ENCODE measurements around the gene TMEM205.
"Not testable (repeated sequence)": the region's sequence is repeated elsewhere in the genome, so short reads cannot be mapped to it uniquely, and the experiment has no call there.

The TMEM205 gene

GRCh38 chr19:11373166-11373884 lies 27.3 kb upstream of the TMEM205 start:
- no peak for DNase-seq (ENCODE audit: low read depth)

- DNase-seq (ENCODE audit: low read depth) = no peak
Observed at GRCh38 chr19:11370744-11371143, 24.7 kb upstream of the TMEM205 start.

- no peak for DNase-seq (ENCODE audit: low read depth)
Observed at GRCh38 chr19:11367528-11367927, 21.5 kb upstream of the TMEM205 start.

- no peak for DNase-seq (ENCODE audit: low read depth)
Observed at GRCh38 chr19:11365557-11366117, 19.6 kb upstream of the TMEM205 start.

GRCh38 chr19:11364935-11365334 lies 18.9 kb upstream of the TMEM205 start:
- DNase-seq (ENCODE audit: low read depth) = no peak

GRCh38 chr19:11364296-11364904 lies 18.3 kb upstream of the TMEM205 start:
- DNase-seq (ENCODE audit: low read depth) = no peak

GRCh38 chr19:11363881-11364280 lies 17.8 kb upstream of the TMEM205 start:
- DNase-seq (ENCODE audit: low read depth) = no peak

- no peak for DNase-seq (ENCODE audit: low read depth)
Observed at GRCh38 chr19:11361771-11362731, 16.0 kb upstream of the TMEM205 start.

GRCh38 chr19:11361037-11361770 lies 15.1 kb upstream of the TMEM205 start:
- DNase-seq (ENCODE audit: low read depth) = no peak

- DNase-seq (ENCODE audit: low read depth) = no peak
Observed at GRCh38 chr19:11359421-11359820, 13.4 kb upstream of the TMEM205 start.

GRCh38 chr19:11356676-11357550 lies 10.8 kb upstream of the TMEM205 start:
- no peak for DNase-seq (ENCODE audit: low read depth)

- DNase-seq (ENCODE audit: low read depth) = no peak
Observed at GRCh38 chr19:11356074-11356397, 10.0 kb upstream of the TMEM205 start.

- DNase-seq (ENCODE audit: low read depth) = peak; percentile 60
Observed at GRCh38 chr19:11355160-11356073, 9.3 kb upstream of the TMEM205 start, which contains the start of gene PLPPR2. PLPPR2 (plus strand) TSS chr19:11355432; CDS start chr19:11357674, 2,242 bp downstream.

GRCh38 chr19:11354102-11354501 lies 8.0 kb upstream of the TMEM205 start:
- DNase-seq (ENCODE audit: low read depth) = not testable (repeated sequence)

GRCh38 chr19:11349171-11349570 lies 3.1 kb upstream of the TMEM205 start:
- DNase-seq (ENCODE audit: low read depth) = no peak

- no peak for DNase-seq (ENCODE audit: low read depth)
Observed at GRCh38 chr19:11347546-11348039, 1.5 kb upstream of the TMEM205 start.

GRCh38 chr19:11345122-11345803 lies 805 bp downstream of the TMEM205 start:
- no peak for DNase-seq (ENCODE audit: low read depth)

GRCh38 chr19:11342429-11342828 lies 3.6 kb downstream of the TMEM205 start:
- no peak for DNase-seq (ENCODE audit: low read depth)

GRCh38 chr19:11340099-11340467 lies 6.0 kb downstream of the TMEM205 start:
- not testable (repeated sequence) for DNase-seq (ENCODE audit: low read depth)

Measured in stimulated activated CD8-positive, alpha-beta memory T cell treated with anti-CD3 and anti-CD28 coated beads, Interleukin-15, amount 100 ng/mL, for 1 hour (primary cell).